Measurements from ENCODE around the gene TNS1. TPM values are rescaled to one million over a fixed set of nuclear protein-coding genes. Genes with fewer than 3 reads are reported as not detected.
A peak's percentile ranks its signal among the peaks of the same experiment; 100 is the strongest.
"Not testable (repeated sequence)": the region's sequence is repeated elsewhere in the genome, so short reads cannot be mapped to it uniquely, and the experiment has no call there.

Gene TNS1
- total RNA-seq: 191 TPM
- 576 TPM for polyA plus RNA-seq

- H3K4me1 ChIP-seq (ENCODE audit: insufficient read depth): no peaks in the 10 kb centered on the region
Observed at GRCh38 chr2:218002845-218003180, at the start of gene TNS1. Gene TNS1 (minus strand): TSS chr2:218002995. CDS start chr2:218002872, 123 bp downstream.

GRCh38 chr2:218051903-218052302 is 49.1 kb upstream of the TNS1 start:
- Histone ChIP-seq H3K4me1 (ENCODE audit: insufficient read depth) (no peaks in the 10 kb centered on the region), H3K4me3 (ENCODE audit: low read depth, low read length) (no peak overlapping the region), H3K36me3 (ENCODE audit: insufficient read depth) (no peaks in the 10 kb centered on the region), H3K27ac (ENCODE audit: low read depth) (no peak overlapping the region)
- no peak for DNase-seq (ENCODE audit: extremely low spot score)
- 85% methylated on average over 3 of the region's 3 CpGs for WGBS

More at GRCh38 chr2:218002845-218003180, at the start of gene TNS1:
- 41% methylated on average over 13 of the region's 13 CpGs for WGBS
- H3K36me3 ChIP-seq (ENCODE audit: insufficient read depth): no peaks in the 10 kb centered on the region
- H3K27ac ChIP-seq (ENCODE audit: low read depth): peak within 1 kb of the TSS; percentile 43
- peak within 1 kb of the TSS; percentile 32 for H3K4me3 ChIP-seq (ENCODE audit: low read depth, low read length)
- DNase-seq (ENCODE audit: extremely low spot score): no peak

DNA sequence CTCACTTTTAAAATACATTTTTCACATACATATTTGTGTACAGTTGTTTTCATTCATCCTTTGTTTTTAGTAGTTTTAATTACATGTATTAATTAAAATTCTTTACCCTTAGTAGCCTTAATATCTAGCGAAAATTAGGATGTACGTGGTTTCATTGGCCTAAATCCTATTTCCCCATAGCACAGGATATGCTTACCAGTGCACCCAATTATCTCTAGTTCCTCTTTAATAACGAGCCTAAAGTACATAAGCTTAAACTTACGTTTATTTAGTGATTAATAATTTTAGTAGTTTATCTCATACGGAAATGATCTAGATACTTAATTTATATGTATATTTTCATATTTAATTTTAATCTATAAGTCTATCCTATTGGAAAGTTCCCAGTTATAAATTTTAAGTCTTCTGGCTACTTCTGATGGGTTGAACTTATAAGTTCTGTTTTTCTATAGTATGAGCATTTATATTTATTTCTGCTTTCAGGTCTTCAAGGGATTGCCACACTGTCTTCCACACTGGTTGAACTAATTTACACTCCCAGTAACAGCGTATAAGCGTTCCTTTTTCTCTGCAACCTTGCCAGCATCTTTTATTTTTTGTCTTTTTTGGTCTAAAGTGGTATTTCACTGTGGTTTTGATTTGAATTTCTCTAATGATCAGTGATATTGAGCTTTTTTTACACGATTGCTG is 44.9 kb upstream of the TNS1 start:
- no peak overlapping the region for H3K27ac ChIP-seq (ENCODE audit: low read depth)

DNA sequence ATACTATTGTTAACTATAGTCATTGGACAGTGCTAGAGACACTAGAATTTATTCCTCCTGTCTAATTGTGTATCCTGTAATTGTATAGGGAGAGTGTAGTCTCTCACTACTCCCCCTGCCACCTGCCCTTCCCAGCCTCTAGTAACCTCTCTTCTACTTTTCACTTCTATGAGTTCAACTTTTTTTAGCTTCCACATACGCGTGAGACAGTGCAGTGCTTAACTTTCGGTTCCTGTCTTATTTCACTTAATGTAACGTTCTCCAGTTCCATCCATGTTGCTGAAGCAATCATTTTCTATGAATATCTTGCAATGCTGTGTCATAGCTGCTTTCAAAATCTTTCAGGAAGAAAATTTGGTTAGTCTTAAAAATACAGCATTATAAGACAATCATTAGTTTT is 43.4 kb upstream of the TNS1 start:
- Histone ChIP-seq H3K4me3 (ENCODE audit: low read depth, low read length) (no peak overlapping the region), H3K27ac (ENCODE audit: low read depth) (no peak overlapping the region), H3K4me1 (ENCODE audit: insufficient read depth) (no peaks in the 10 kb centered on the region), H3K36me3 (ENCODE audit: insufficient read depth) (no peaks in the 10 kb centered on the region)
- DNase-seq (ENCODE audit: extremely low spot score): no peak
- WGBS: 68% methylated on average over 4 of the region's 4 CpGs

More for the DNA sequence above, 44.9 kb upstream of the TNS1 start:
- Histone ChIP-seq H3K4me3 (ENCODE audit: low read depth, low read length) (no peak overlapping the region), H3K36me3 (ENCODE audit: insufficient read depth) (no peaks in the 10 kb centered on the region), H3K4me1 (ENCODE audit: insufficient read depth) (no peaks in the 10 kb centered on the region)
- no peak for DNase-seq (ENCODE audit: extremely low spot score)
- WGBS: 85% methylated on average over 8 of the region's 8 CpGs

GRCh38 chr2:218044599-218044998 is 41.8 kb upstream of the TNS1 start:
- H3K36me3 ChIP-seq (ENCODE audit: insufficient read depth); DNase-seq (ENCODE audit: extremely low spot score); H3K4me1 ChIP-seq (ENCODE audit: insufficient read depth); H3K27ac ChIP-seq (ENCODE audit: low read depth); H3K4me3 ChIP-seq (ENCODE audit: low read depth, low read length): not testable (repeated sequence)
- WGBS: 97% methylated on average over 1 of the region's 1 CpG

GRCh38 chr2:218043701-218044109 is 40.9 kb upstream of the TNS1 start:
- Histone ChIP-seq H3K27ac (ENCODE audit: low read depth) (no peak overlapping the region), H3K4me1 (ENCODE audit: insufficient read depth) (no peaks in the 10 kb centered on the region), H3K4me3 (ENCODE audit: low read depth, low read length) (no peak overlapping the region), H3K36me3 (ENCODE audit: insufficient read depth) (no peaks in the 10 kb centered on the region)
- DNase-seq (ENCODE audit: extremely low spot score): no peak
- WGBS: 93% methylated on average over 5 of the region's 5 CpGs

GRCh38 chr2:218043100-218043499 is 40.3 kb upstream of the TNS1 start:
- Histone ChIP-seq H3K4me1 (ENCODE audit: insufficient read depth) (no peaks in the 10 kb centered on the region), H3K36me3 (ENCODE audit: insufficient read depth) (no peaks in the 10 kb centered on the region), H3K27ac (ENCODE audit: low read depth) (no peak overlapping the region), H3K4me3 (ENCODE audit: low read depth, low read length) (no peak overlapping the region)
- 98% methylated on average over 1 of the region's 1 CpG for WGBS
- no peak for DNase-seq (ENCODE audit: extremely low spot score)

- no peak for DNase-seq (ENCODE audit: extremely low spot score)
- WGBS: 83% methylated on average over 2 of the region's 2 CpGs
- no peaks in the 10 kb centered on the region for H3K4me1 ChIP-seq (ENCODE audit: insufficient read depth)
- no peaks in the 10 kb centered on the region for H3K36me3 ChIP-seq (ENCODE audit: insufficient read depth)
- H3K27ac ChIP-seq (ENCODE audit: low read depth): no peak overlapping the region
- H3K4me3 ChIP-seq (ENCODE audit: low read depth, low read length): no peak overlapping the region
Observed at GRCh38 chr2:218041302-218042168, 38.7 kb upstream of the TNS1 start.

- 77% methylated on average over 2 of the region's 2 CpGs for WGBS
- Histone ChIP-seq H3K27ac (ENCODE audit: low read depth) (no peak overlapping the region), H3K36me3 (ENCODE audit: insufficient read depth) (no peaks in the 10 kb centered on the region), H3K4me1 (ENCODE audit: insufficient read depth) (no peaks in the 10 kb centered on the region), H3K4me3 (ENCODE audit: low read depth, low read length) (no peak overlapping the region)
- no peak for DNase-seq (ENCODE audit: extremely low spot score)
Observed at GRCh38 chr2:218040883-218041282, 38.1 kb upstream of the TNS1 start.

- 83% methylated on average over 2 of the region's 2 CpGs for whole genome bisulfite sequencing
- no peak for DNase-seq (ENCODE audit: extremely low spot score)
- Histone ChIP-seq H3K27ac (ENCODE audit: low read depth) (no peak overlapping the region), H3K36me3 (ENCODE audit: insufficient read depth) (no peaks in the 10 kb centered on the region), H3K4me3 (ENCODE audit: low read depth, low read length) (no peak overlapping the region), H3K4me1 (ENCODE audit: insufficient read depth) (no peaks in the 10 kb centered on the region)
Observed at GRCh38 chr2:218039171-218039570, 36.4 kb upstream of the TNS1 start.

- H3K27ac ChIP-seq (ENCODE audit: low read depth): no peak overlapping the region
- no peaks in the 10 kb centered on the region for H3K4me1 ChIP-seq (ENCODE audit: insufficient read depth)
- no peaks in the 10 kb centered on the region for H3K36me3 ChIP-seq (ENCODE audit: insufficient read depth)
- 78% methylated on average over 5 of the region's 5 CpGs for WGBS
- no peak overlapping the region for H3K4me3 ChIP-seq (ENCODE audit: low read depth, low read length)
- no peak for DNase-seq (ENCODE audit: extremely low spot score)
Observed at GRCh38 chr2:218036371-218036770, 33.6 kb upstream of the TNS1 start.

GRCh38 chr2:218035463-218036100 is 32.8 kb upstream of the TNS1 start:
- H3K27ac ChIP-seq (ENCODE audit: low read depth): no peak overlapping the region
- DNase-seq (ENCODE audit: extremely low spot score): no peak
- 85% methylated on average over 12 of the region's 12 CpGs for WGBS

DNA sequence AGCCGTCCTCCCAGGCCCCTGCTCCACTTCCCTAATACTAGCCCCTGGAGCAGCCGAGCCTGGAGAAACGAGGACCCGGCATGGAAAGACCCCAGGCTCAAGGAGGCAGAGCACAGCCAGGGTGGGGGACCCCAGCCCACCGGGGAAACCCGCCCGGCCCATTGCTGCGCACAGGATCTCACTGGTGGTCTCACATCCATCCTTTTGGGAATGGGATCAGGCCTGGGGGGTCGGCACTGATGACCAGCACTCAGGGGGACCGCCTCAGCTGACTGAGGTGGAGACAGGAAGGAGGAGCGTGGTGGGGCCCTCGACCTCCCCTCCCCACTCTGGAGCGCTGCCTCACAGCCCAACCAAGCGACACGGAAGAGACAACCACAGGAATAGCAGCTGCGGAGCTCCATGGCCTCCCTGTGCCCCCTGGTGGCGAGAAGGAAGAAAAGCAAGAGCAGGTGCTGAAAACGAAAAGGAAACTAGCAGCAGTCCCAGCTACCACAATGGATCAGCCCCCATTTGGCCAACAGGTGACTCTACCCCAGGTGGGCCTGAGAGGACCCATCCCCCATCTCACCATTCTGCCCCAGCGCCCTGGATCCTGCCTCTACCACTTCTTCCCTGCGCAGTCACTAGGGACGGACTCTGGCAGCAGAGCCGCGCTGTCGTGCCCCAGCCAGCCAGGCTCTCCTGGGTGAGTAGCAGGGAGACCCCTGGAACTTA is 31.9 kb upstream of the TNS1 start:
- not testable (repeated sequence) for DNase-seq (ENCODE audit: extremely low spot score); H3K27ac ChIP-seq (ENCODE audit: low read depth); H3K36me3 ChIP-seq (ENCODE audit: insufficient read depth); H3K4me1 ChIP-seq (ENCODE audit: insufficient read depth); H3K4me3 ChIP-seq (ENCODE audit: low read depth, low read length)
- 28% methylated on average over 24 of the region's 24 CpGs for WGBS

More at GRCh38 chr2:218035463-218036100, 32.8 kb upstream of the TNS1 start:
- Histone ChIP-seq H3K4me1 (ENCODE audit: insufficient read depth) (no peaks in the 10 kb centered on the region), H3K4me3 (ENCODE audit: low read depth, low read length) (no peak overlapping the region), H3K36me3 (ENCODE audit: insufficient read depth) (no peaks in the 10 kb centered on the region)

Measured in urinary bladder (tissue), 4 donors.